ENCODE measurements around the gene RTCB.

The RTCB gene

DNA sequence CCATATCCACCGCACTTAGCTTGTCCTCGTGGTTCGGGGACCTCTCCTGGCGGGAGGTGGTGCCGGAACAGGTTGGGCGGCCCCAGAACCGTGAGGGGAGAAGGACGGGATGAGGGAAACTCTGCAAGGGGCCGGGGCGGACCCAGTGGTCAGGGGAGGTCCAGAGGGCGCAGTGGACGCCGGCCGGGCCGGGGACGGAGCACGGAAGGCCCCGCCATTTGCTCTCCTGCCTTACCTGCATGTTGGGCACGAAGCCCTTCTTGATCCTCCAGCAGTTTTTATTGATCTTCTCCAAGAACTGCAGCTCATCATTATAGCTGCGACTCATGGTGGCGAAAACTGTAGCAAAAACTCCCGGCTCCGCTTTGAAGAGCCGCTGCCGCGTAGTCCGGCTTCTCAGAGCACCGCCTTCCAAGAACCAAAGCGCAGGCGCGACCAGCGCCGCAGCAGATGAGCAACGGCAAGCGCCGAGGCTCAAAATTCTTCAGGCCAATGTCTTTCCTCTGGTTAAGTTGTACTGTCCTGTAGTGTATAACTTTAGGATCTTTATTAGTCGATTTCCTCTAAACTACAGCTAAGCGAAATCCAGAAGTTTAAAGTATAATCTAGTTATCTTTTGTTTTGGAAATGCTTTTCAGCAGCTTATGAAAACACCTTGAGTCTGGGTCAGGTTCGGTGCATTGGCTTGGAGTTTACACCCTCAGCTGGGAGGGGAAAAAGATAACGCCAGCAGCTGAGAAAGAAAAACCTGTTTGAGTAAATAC lies at the start of gene RTCB:
Gene RTCB, minus strand, starts transcription at position 419 of the 764 bp plus-strand sequence. Its CDS starts 91 bp downstream, at position 328.
- DNase-seq (ENCODE audit: low read depth in 1 of 2, low spot score in 1 of 2), result peak; percentile 86 to 92

GRCh38 chr22:32457031-32457430 lies 45.0 kb upstream of the RTCB start:
- no peak for DNase-seq (ENCODE audit: low read depth in 1 of 2, low spot score in 1 of 2)

- no peak for DNase-seq (ENCODE audit: low read depth in 1 of 2, low spot score in 1 of 2)
These were observed 36.9 kb upstream of the RTCB start for GRCh38 chr22:32448980-32449379.

- DNase-seq (ENCODE audit: low read depth in 1 of 2, low spot score in 1 of 2), result no peak
These were observed 34.3 kb upstream of the RTCB start for GRCh38 chr22:32446321-32446720.

DNA sequence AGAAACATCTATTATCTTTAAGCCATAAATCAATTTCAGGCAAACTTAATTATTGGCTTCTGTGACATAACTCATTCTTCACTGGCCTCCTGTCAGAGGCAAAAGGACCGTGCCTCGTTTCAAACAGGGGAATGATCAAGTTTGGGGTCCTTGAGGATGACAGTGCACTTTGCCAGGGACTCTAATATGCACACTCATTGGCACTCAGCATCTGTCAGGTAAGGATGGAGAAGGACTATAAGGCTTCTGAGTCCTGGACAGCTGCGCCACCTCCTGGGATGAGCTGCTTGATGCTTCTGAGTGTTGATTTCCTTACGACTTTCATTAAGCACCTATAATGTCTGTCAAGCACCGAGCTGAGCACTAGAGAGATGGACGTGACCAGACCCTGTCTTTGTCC lies 32.0 kb upstream of the RTCB start:
- DNase-seq (ENCODE audit: low read depth in 1 of 2, low spot score in 1 of 2), result no peak

GRCh38 chr22:32430352-32430751 lies 18.3 kb upstream of the RTCB start:
- no peak for DNase-seq (ENCODE audit: low read depth in 1 of 2, low spot score in 1 of 2)

- DNase-seq (ENCODE audit: low read depth in 1 of 2, low spot score in 1 of 2), result no peak
These were observed 14.8 kb upstream of the RTCB start for GRCh38 chr22:32426881-32427280.

- no peak for DNase-seq (ENCODE audit: low read depth in 1 of 2, low spot score in 1 of 2)
These were observed 11.6 kb upstream of the RTCB start for GRCh38 chr22:32423664-32424063.

GRCh38 chr22:32422062-32422461 lies 10.0 kb upstream of the RTCB start:
- no peak for DNase-seq (ENCODE audit: low read depth in 1 of 2, low spot score in 1 of 2)

GRCh38 chr22:32421484-32421883 lies 9.4 kb upstream of the RTCB start:
- no peak for DNase-seq (ENCODE audit: low read depth in 1 of 2, low spot score in 1 of 2)

DNA sequence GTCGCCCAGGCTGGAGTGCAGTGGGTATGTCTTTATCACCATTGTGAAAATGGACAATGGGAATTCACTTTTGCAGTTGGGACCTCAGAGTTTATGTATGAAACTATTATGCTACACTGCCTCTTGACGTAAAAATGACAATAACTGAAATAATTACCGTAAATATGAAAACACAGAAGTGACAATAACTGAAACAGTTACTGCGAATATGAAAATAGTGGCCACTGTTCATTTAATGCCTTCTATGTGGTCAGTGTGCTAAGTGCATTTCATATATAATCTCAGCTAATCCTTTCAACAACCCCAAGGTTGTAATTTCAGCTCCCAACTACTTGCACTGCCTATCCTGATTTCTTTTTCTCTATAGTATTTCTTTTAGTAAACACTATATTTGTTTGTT lies 5.9 kb upstream of the RTCB start:
- DNase-seq (ENCODE audit: low read depth in 1 of 2, low spot score in 1 of 2), result no peak

- DNase-seq (ENCODE audit: low read depth in 1 of 2, low spot score in 1 of 2), result no peak
These were observed 4.6 kb upstream of the RTCB start for GRCh38 chr22:32416556-32417085.

DNA sequence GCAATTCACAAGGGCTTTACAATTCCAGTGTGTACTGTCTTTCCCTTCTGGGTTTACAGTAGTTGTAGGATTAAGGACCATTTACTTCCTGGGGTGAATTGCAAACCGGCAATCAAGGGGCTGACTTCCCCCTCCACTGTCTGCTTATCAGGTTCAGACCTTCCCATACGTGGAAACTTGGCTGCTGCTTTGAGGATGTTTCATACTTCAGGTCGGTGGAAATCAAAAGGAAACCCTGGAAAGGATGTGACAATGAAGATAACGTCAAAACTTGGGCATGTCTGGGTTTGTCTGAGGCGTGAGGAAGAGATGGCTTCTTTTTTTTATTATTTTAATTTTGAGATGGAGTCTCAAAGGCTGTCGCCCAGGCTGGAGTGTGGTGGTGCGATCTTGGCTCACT lies 2.1 kb upstream of the RTCB start:
- DNase-seq (ENCODE audit: low read depth in 1 of 2, low spot score in 1 of 2), result no peak

GRCh38 chr22:32413719-32414118 lies 1.7 kb upstream of the RTCB start:
- DNase-seq (ENCODE audit: low read depth in 1 of 2, low spot score in 1 of 2), result no peak

DNA sequence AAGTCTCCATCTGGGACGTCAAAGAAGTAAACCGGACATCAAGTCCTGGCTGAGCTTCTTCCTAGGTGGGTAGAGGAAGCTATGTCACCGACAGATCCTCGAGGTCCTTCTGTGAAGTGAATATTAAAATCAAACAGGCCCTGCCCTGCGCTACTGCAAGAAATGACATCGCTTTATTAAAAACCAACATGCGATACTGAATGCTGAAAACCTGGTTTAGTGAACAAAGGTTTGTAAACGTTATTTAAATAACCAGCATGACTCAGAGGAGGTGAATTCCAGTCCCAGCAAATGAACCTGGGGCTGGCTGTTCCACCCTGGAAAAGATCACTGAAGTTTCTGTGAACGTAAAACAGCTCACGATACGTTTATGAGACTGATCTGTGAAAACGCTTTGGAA lies 645 bp downstream of the RTCB start:
- DNase-seq (ENCODE audit: low read depth in 1 of 2, low spot score in 1 of 2), result no peak

- no peak for DNase-seq (ENCODE audit: low read depth in 1 of 2, low spot score in 1 of 2)
These were observed 1.6 kb downstream of the RTCB start for GRCh38 chr22:32410459-32410858.

DNA sequence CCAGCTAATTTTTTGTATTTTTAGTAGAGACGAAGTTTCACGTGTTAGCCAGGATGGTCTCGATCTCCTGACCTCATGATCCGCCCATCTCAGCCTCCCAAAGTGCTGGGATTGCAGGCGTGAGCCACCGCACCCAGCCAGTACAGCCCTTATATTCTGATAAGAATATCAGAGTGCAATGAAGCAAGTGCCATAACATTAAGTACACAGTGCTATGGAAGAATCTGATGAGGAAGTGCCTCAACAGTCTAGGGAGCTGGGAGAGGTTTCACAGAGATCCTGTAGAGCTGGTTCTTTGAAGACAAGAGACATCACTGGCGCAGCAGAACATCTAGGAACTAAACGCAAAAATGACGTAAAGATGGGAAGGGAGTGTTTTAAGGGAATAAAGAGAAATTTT lies 2.1 kb downstream of the RTCB start:
- no peak for DNase-seq (ENCODE audit: low read depth in 1 of 2, low spot score in 1 of 2)

DNA sequence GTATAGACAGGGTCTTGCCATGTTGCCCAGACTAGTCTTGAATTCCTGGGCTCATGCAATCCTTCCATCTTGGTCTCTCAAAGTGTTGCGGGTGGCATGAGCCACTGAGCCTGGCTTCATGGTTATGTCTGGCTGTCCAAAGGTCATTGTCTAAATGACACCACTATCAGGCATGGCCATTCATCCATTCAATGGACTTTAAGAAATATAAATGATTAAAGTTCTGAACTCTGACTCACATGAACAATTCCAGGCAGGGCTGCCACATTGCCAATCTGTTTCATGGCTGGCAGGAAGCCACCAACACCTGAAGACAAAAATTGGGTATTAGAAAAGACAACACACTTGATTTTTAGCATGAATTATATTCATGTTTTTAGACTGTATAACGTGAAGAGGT lies 4.1 kb downstream of the RTCB start:
- no peak for DNase-seq (ENCODE audit: low read depth in 1 of 2, low spot score in 1 of 2)

DNA sequence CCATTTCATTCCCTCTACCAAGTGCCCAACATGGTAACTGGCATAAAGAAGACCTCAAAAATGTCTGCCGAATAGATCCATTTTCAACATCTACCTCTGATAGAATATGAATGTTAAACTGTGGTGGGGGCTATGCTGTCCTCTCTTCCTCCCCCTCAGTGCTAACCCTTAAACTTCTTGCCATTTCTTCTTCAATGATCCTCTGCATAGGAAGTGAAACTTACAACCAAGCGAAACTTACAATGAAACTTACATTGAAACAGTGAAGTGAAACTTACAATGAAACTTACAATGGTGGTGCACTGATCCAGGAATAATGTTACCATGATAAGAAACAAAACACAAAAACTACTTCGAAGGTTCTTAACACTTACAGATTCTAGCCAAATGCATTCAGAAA lies 4.7 kb downstream of the RTCB start:
- no peak for DNase-seq (ENCODE audit: low read depth in 1 of 2, low spot score in 1 of 2)

- DNase-seq (ENCODE audit: low read depth in 1 of 2, low spot score in 1 of 2), result no peak
These were observed 8.0 kb downstream of the RTCB start for GRCh38 chr22:32404021-32404420.

DNA sequence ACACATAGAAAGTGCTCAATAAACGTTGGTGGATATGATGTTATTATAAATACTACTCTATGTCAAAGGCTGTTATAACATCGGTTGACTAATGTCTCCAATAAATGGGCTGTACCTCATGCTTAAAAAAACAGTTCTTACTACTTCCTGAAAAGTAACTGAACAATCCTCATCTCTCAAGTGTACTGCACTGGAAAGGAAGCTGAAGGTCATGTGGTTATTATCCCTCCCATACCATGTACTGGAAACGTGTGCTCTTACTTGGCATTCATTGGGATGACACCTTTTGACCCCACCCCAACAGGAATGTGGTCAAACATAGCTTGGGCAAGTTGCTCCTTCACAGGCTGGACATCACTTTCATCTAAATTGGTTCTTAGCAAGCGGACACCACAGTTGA lies 10.6 kb downstream of the RTCB start:
- DNase-seq (ENCODE audit: low read depth in 1 of 2, low spot score in 1 of 2), result no peak

DNA sequence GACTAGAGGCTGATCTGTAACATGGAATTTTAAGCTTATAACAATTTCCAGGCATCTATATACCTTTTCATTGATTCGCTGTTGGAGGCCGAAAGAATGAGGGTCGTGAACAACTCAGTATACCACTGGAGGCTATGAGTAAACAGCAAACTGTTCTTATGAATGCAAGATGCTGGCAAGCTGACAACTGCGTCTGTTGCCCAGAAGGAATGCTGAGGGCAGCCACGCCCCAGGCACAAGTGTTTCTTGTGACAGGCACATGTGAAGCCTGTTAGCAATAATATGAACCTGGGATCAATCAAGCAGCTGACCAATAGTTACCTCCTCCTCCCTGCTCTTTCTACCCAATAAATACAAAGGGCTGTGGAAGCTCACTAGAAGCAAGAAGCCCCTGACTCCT lies 15.3 kb downstream of the RTCB start:
- DNase-seq (ENCODE audit: low read depth in 1 of 2, low spot score in 1 of 2), result no peak

DNA sequence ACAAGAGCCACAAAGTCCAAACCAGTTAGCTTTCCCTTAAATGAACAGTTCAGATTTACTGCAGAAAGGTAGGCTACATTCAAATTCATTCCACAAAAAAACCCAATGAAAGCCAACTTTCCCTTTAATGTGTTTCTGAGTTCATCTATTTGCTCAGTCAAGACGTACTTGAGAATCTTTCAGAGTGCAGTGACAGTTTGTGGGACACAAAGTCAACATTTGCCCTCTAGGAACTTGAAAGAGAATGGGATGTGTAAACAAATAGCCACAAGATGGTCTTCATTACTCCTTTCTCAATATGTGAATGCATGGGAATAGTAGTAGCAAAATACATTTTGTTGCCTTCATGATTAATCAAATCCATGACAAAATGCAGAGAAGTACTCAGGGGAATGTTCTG lies 15.8 kb downstream of the RTCB start:
- DNase-seq (ENCODE audit: low read depth in 1 of 2, low spot score in 1 of 2), result no peak

All from activated T-helper 1 cell treated with anti-CD3 and anti-CD28 coated beads, Interleukin-2, amount 50 U/mL, for 16 hours (primary cell).